Suprapubic skin (tissue), 4 donors: Measurements from ENCODE around the gene PLOD2. TPM values are rescaled to one million over a fixed set of nuclear protein-coding genes. Genes with fewer than 3 reads are reported as not detected.

Experiments used
- DNase-seq, 2 donors: peaks; one replicate each; pipeline ENCODE4 v3.0.0-alpha.2; 2019; ENCODE audit warnings: low spot score in 2 of 2
- H3K27ac ChIP-seq: fragments of 200-600 bp; sonication (generic); one replicate; pipeline ENCODE4 v1.5.1; 2019
- H3K27me3 ChIP-seq: fragments of 200-600 bp; sonication (generic); one replicate; pipeline ENCODE4 v1.5.1; 2019
- H3K36me3 ChIP-seq: fragments of 200-600 bp; sonication (generic); one replicate; pipeline ENCODE4 v1.5.1; 2019
- H3K4me1 ChIP-seq: fragments of 200-600 bp; sonication (generic); one replicate; pipeline ENCODE4 v1.5.1; 2019
- H3K4me3 ChIP-seq: fragments of 200-600 bp; sonication (generic); one replicate; pipeline ENCODE4 v1.5.1; 2019; ENCODE audit warnings: mild to moderate bottlenecking
- H3K9me3 ChIP-seq: fragments of 200-600 bp; sonication (generic); one replicate; pipeline ENCODE4 v1.5.1; 2019
- CTCF ChIP-seq, 2 donors: fragments of 200-600 bp in 1 of 2; fragments of 450-650 bp in 1 of 2; sonication (generic) in 1 of 2; IDR thresholded peaks; one replicate each; pipeline ENCODE4 v1.5.1; 2016 to 2019; ENCODE audit warnings: antibody characterized with exemption in 2 of 2, mild to moderate bottlenecking in 1 of 2, moderate library complexity in 1 of 2
- EP300 ChIP-seq: sonication (generic); formaldehyde crosslinking; IDR thresholded peaks from one replicate; pipeline ENCODE4 v1.6.1; 2017; ENCODE audit warnings: antibody characterized with exemption
- POLR2A ChIP-seq, 2 donors: fragments of 450-650 bp; IDR thresholded peaks; one replicate each; pipeline ENCODE4 v1.6.1; 2017; ENCODE audit warnings: antibody characterized with exemption in 2 of 2, mild to moderate bottlenecking in 2 of 2, moderate library complexity in 2 of 2
- POLR2AphosphoS5 ChIP-seq, 3 donors: sonication (generic); formaldehyde crosslinking; IDR thresholded peaks; one replicate each; pipeline ENCODE4 v1.6.1; 2017; ENCODE audit warnings: antibody characterized with exemption in 3 of 3
- WGBS: methylation state at CpG from one replicate; pipeline ENCODE4 v1.1.5; 2018; 5-methylcytosine and 5-hydroxymethylcytosine counted together
- total RNA-seq, 4 donors: library from RNA; depleted of rRNA; stranded (reverse); fragments of >200 nt; gene quantifications; one replicate each; pipeline ENCODE4 v1.1.0, GENCODE V29; 2016

PLOD2 gene
- total RNA-seq, 4 donors from 2014 or later = 5.3 to 19.0 (median 8.6) TPM

GRCh38 chr3:146163584-146163983 is 2.6 kb upstream of the PLOD2 start:
- no peaks in the 10 kb centered on the region for H3K27me3 ChIP-seq
- TF ChIP-seq CTCF (IDR thresholded peaks at IDR 0.05) (peak in 1 of 2 donors; percentile 37), POLR2A (IDR thresholded peaks at IDR 0.05) (no peak), POLR2AphosphoS5 (IDR thresholded peaks at IDR 0.05) (no peak), EP300 (no peak)
- H3K27ac ChIP-seq = no peak overlapping the region
- peaks cover 31% of the 10 kb centered on the region for H3K4me1 ChIP-seq
- no peaks in the 10 kb centered on the region for H3K9me3 ChIP-seq
- no peak overlapping the region for H3K4me3 ChIP-seq
- H3K36me3 ChIP-seq = no peaks in the 10 kb centered on the region
- WGBS = 58% methylated on average over 2 of the region's 2 CpGs
- DNase-seq = no peak

GRCh38 chr3:146162561-146162960 is 1.6 kb upstream of the PLOD2 start:
- no peak overlapping the region for H3K27ac ChIP-seq
- H3K4me3 ChIP-seq = no peak overlapping the region
- H3K4me1 ChIP-seq = peaks cover 33% of the 10 kb centered on the region
- no peak for DNase-seq
- 95% methylated on average over 2 of the region's 2 CpGs for WGBS
- H3K9me3 ChIP-seq = no peaks in the 10 kb centered on the region
- TF ChIP-seq CTCF (IDR thresholded peaks at IDR 0.05) = no peak
- TF ChIP-seq POLR2A (IDR thresholded peaks at IDR 0.05) = no peak
- TF ChIP-seq POLR2AphosphoS5 (IDR thresholded peaks at IDR 0.05) = no peak
- TF ChIP-seq EP300 = no peak
- H3K36me3 ChIP-seq = no peaks in the 10 kb centered on the region
- H3K27me3 ChIP-seq = no peaks in the 10 kb centered on the region

- peak overlapping the region; percentile 90 for H3K4me3 ChIP-seq
- no peak for TF ChIP-seq POLR2AphosphoS5 (IDR thresholded peaks at IDR 0.05)
- no peak for TF ChIP-seq CTCF (IDR thresholded peaks at IDR 0.05)
- TF ChIP-seq POLR2A (IDR thresholded peaks at IDR 0.05) = no peak
- TF ChIP-seq EP300 = no peak
- no peaks in the 10 kb centered on the region for H3K27me3 ChIP-seq
- H3K36me3 ChIP-seq = no peaks in the 10 kb centered on the region
- no peak for DNase-seq
- no peaks in the 10 kb centered on the region for H3K9me3 ChIP-seq
- H3K4me1 ChIP-seq = peaks cover 36% of the 10 kb centered on the region
- H3K27ac ChIP-seq = peak overlapping the region; percentile 90
- 25% methylated on average over 12 of the region's 15 CpGs for WGBS
Observed at GRCh38 chr3:146161663-146162002, 649 bp upstream of the PLOD2 start.

GRCh38 chr3:146160321-146160963 is 542 bp downstream of the PLOD2 start:
- no peaks in the 10 kb centered on the region for H3K27me3 ChIP-seq
- WGBS = under 1% methylated on average over 18 of the region's 35 CpGs
- peak overlapping the region; percentile 90 for H3K4me3 ChIP-seq
- DNase-seq = peak; percentile 77 to 81
- H3K9me3 ChIP-seq = no peaks in the 10 kb centered on the region
- peak in 1 of 3 donors; percentile 36 for TF ChIP-seq POLR2AphosphoS5 (IDR thresholded peaks at IDR 0.05)
- TF ChIP-seq CTCF (IDR thresholded peaks at IDR 0.05) = peak in 1 of 2 donors; percentile 33
- no peak for TF ChIP-seq POLR2A (IDR thresholded peaks at IDR 0.05)
- no peak for TF ChIP-seq EP300
- H3K36me3 ChIP-seq = no peaks in the 10 kb centered on the region
- peak overlapping the region; percentile 90 for H3K27ac ChIP-seq
- H3K4me1 ChIP-seq = peaks cover 36% of the 10 kb centered on the region

GRCh38 chr3:146159616-146160320 is 1.2 kb downstream of the PLOD2 start:
- Histone ChIP-seq H3K27me3 (no peaks in the 10 kb centered on the region), H3K4me3 (peak overlapping the region; percentile 90), H3K9me3 (no peaks in the 10 kb centered on the region), H3K4me1 (peaks cover 36% of the 10 kb centered on the region), H3K27ac (peak overlapping the region; percentile 90), H3K36me3 (no peaks in the 10 kb centered on the region)
- TF ChIP-seq POLR2A (IDR thresholded peaks at IDR 0.05) (no peak), POLR2AphosphoS5 (IDR thresholded peaks at IDR 0.05) (no peak), CTCF (IDR thresholded peaks at IDR 0.05) (no peak), EP300 (no peak)
- 17% methylated on average over 7 of the region's 7 CpGs for WGBS
- no peak for DNase-seq
